GM12801 (cell line): Measurements from ENCODE around the gene LECT2.

Experiments
- TF ChIP-seq, protein P1 (sequence below): IDR thresholded peaks from one replicate; pipeline ENCODE4 v1.5.1; 2011; ENCODE audit warnings: control low read depth; ENCODE audit not compliant: insufficient read length; ENCODE audit errors: extremely low read depth

LECT2 gene

DNA sequence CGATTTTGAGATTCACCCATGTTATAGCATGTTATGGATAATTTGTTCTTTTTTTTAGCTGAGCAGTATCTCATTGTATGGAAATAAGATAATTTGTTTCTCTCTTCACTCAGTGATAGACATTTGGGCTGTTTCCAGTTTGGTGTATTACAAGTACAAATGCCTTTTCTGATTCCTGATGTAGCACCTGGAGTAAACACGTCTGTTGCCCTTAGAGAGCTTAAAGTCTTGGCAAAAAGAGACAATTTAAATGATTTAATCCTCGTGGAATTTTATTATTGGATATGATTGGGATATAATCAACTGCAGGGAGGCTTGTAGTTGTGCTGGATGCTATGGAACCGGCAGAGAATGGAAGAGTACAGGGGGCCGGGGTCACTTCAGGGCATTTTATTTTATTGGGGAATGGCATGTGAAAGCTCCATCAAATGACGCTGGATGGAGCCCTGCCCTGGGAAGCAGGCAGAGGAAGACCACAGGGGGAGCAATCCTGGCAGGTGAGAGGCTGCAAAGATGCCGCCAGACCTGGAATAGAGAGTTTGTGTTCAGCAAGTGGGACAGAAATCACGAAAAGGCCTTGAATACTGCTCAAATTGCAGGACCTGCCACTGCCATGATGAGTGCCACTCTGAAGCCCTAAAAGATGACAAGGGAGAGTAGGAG, 43.0 kb upstream of the LECT2 start:
- TF ChIP-seq, protein P1, sequence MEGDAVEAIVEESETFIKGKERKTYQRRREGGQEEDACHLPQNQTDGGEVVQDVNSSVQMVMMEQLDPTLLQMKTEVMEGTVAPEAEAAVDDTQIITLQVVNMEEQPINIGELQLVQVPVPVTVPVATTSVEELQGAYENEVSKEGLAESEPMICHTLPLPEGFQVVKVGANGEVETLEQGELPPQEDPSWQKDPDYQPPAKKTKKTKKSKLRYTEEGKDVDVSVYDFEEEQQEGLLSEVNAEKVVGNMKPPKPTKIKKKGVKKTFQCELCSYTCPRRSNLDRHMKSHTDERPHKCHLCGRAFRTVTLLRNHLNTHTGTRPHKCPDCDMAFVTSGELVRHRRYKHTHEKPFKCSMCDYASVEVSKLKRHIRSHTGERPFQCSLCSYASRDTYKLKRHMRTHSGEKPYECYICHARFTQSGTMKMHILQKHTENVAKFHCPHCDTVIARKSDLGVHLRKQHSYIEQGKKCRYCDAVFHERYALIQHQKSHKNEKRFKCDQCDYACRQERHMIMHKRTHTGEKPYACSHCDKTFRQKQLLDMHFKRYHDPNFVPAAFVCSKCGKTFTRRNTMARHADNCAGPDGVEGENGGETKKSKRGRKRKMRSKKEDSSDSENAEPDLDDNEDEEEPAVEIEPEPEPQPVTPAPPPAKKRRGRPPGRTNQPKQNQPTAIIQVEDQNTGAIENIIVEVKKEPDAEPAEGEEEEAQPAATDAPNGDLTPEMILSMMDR = no peak

GRCh38 chr5:135996611-135997010, 41.8 kb upstream of the LECT2 start:
- TF ChIP-seq, protein P1 = no peak

GRCh38 chr5:135995976-135996375, 41.2 kb upstream of the LECT2 start:
- TF ChIP-seq, protein P1 = no peak

DNA sequence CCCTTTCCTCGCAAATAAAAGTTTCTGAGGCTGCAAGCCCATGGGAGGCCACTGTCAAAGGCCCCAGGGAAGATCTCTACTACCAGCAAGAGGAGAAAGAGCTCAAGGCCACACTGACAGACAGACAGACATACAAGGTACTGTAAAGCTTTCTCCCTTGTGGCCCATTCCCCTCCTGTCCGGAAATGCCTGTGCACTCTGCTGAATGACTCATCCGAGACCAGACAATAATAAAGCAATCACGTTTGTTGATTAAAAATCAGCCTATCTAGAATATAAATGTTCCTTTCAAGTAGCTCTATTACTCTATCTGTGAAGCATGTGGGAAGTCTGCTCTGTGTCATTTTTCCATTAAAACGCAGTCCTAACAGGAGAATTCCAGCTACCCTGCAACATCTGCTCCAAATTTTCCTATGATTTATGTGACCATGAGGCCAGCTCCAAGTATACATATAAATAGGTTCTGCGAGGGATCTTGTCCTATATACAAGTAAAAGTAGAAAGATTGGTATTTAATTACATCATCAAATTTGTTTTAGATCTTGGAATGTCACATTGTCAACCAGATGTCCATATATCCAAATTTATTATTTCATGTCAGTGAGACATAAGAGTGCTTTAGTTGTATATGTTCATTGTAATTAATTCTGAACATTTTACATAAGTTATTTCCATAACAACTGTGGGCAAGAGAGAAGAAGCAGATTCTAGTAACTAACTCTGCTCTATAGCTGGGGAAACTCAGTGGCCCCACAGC, 39.3 kb upstream of the LECT2 start:
- TF ChIP-seq, protein P1 = no peak

- TF ChIP-seq, protein P1 = no peak
Observed at GRCh38 chr5:135993335-135993879, 38.6 kb upstream of the LECT2 start.

GRCh38 chr5:135991429-135991828, 36.6 kb upstream of the LECT2 start:
- TF ChIP-seq, protein P1 = no peak

DNA sequence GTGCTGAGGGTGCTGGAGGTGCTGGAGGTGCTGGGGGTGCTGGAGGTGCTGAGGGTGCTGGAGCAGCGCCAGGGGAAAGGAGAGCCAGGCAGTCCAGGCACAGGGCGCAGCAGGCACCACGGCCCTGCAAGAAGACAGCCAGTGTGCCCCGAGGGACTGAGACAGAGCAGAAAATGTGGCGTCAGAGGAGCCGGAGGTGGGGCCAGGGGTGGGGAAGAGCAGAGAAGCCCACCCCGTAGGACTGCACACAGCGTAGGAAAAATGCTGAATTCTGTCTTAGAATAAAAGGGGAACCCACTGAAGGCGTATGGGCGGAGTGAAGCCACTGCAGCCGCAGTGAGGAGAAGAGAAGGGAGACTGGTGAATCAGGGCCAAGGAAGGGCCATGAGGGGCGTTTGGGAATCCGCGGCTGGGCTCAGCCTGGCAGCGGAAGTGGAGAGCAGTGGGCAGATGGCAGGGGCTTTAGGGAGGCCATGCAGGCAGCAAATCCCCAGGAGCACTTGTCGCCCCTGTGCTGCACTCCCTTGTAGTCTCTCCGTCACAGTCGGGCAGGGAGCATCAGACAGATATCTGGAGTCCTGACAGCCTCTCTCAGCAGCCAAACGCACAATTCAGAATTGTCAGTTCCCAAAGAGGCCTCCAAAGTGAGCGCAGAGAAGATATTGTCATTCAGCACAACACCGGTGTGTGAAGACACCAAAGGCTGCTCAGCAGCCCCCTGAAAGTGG, 35.9 kb upstream of the LECT2 start:
- TF ChIP-seq, protein P1 = no peak
